HG02885 (cell line): ENCODE data around the gene GABRP.
"Not testable (repeated sequence)": the region's sequence is repeated elsewhere in the genome, so short reads cannot be mapped to it uniquely, and the experiment has no call there.

Source experiments
- ATAC-seq: cut with Tn5 transposase; IDR thresholded peaks from one replicate; pipeline ENCODE4 v1.9.1; 2021; ENCODE audit warnings: mild to moderate bottlenecking; ENCODE audit not compliant: unreplicated experiment, poor library complexity

The GABRP gene

GRCh38 chr5:170788626-170789304 lies 5.2 kb downstream of the GABRP start:
- no peak for ATAC-seq

GRCh38 chr5:170791325-170791954 lies 7.9 kb downstream of the GABRP start:
- no peak for ATAC-seq

GRCh38 chr5:170792878-170793277 lies 9.4 kb downstream of the GABRP start:
- ATAC-seq: no peak

- no peak for ATAC-seq
Observed at GRCh38 chr5:170795154-170795553, 11.6 kb downstream of the GABRP start.

- ATAC-seq: no peak
Observed at GRCh38 chr5:170805666-170806065, 22.1 kb downstream of the GABRP start.

GRCh38 chr5:170809551-170809950 lies 26.0 kb downstream of the GABRP start:
- no peak for ATAC-seq

GRCh38 chr5:170811719-170812118 lies 28.2 kb downstream of the GABRP start:
- no peak for ATAC-seq

- no peak for ATAC-seq
Observed at GRCh38 chr5:170813231-170813630, 29.7 kb downstream of the GABRP start.

GRCh38 chr5:170817195-170817594 lies 33.7 kb downstream of the GABRP start:
- no peak for ATAC-seq

GRCh38 chr5:170818232-170818631 lies 34.7 kb downstream of the GABRP start:
- ATAC-seq: no peak

GRCh38 chr5:170819824-170820223 lies 36.3 kb downstream of the GABRP start:
- ATAC-seq: no peak

- ATAC-seq: no peak
Observed at GRCh38 chr5:170821257-170821800, 37.8 kb downstream of the GABRP start.

- no peak for ATAC-seq
Observed at GRCh38 chr5:170826117-170826516, 42.6 kb downstream of the GABRP start.

GRCh38 chr5:170832241-170832640 lies 48.7 kb downstream of the GABRP start:
- ATAC-seq: no peak

- ATAC-seq: not testable (repeated sequence)
Observed at GRCh38 chr5:170833981-170834380, 50.5 kb downstream of the GABRP start.

- no peak for ATAC-seq
Observed at GRCh38 chr5:170836226-170836625, 52.7 kb downstream of the GABRP start.

GRCh38 chr5:170843870-170844269 lies 60.3 kb downstream of the GABRP start:
- no peak for ATAC-seq

GRCh38 chr5:170844651-170845050 lies 61.1 kb downstream of the GABRP start:
- ATAC-seq: no peak

- no peak for ATAC-seq
Observed at GRCh38 chr5:170846416-170846815, 62.9 kb downstream of the GABRP start.

GRCh38 chr5:170846846-170847245 lies 63.3 kb downstream of the GABRP start:
- no peak for ATAC-seq

GRCh38 chr5:170848033-170848432 lies 64.5 kb downstream of the GABRP start:
- ATAC-seq: no peak

GRCh38 chr5:170849374-170849773 lies 65.8 kb downstream of the GABRP start:
- ATAC-seq: no peak
